Muscle of back (tissue), 13 donors: ENCODE results near the gene CNTLN. TPM values are rescaled to one million over a fixed set of nuclear protein-coding genes. Genes with fewer than 3 reads are reported as not detected.
A peak's percentile ranks its signal among the peaks of the same experiment; 100 is the strongest.

ENCODE experiments used
- DNase-seq, 3 donors: peaks; one replicate each; pipeline versions ENCODE4 v3.0.0 to v3.0.0-alpha.2; 2013
- long read RNA-seq, 9 donors: transcript quantifications; one replicate each; lab custom pipeline, GENCODE V29; 2026
- polyA plus RNA-seq, 10 donors: library from polyadenylated mRNA; unstranded; fragments of 120-200 nt; gene quantifications; one replicate each; pipeline ENCODE4 v1.2.1, GENCODE V29; 2013; ENCODE audit not compliant: insufficient read length in 10 of 10

CNTLN gene, protein sequence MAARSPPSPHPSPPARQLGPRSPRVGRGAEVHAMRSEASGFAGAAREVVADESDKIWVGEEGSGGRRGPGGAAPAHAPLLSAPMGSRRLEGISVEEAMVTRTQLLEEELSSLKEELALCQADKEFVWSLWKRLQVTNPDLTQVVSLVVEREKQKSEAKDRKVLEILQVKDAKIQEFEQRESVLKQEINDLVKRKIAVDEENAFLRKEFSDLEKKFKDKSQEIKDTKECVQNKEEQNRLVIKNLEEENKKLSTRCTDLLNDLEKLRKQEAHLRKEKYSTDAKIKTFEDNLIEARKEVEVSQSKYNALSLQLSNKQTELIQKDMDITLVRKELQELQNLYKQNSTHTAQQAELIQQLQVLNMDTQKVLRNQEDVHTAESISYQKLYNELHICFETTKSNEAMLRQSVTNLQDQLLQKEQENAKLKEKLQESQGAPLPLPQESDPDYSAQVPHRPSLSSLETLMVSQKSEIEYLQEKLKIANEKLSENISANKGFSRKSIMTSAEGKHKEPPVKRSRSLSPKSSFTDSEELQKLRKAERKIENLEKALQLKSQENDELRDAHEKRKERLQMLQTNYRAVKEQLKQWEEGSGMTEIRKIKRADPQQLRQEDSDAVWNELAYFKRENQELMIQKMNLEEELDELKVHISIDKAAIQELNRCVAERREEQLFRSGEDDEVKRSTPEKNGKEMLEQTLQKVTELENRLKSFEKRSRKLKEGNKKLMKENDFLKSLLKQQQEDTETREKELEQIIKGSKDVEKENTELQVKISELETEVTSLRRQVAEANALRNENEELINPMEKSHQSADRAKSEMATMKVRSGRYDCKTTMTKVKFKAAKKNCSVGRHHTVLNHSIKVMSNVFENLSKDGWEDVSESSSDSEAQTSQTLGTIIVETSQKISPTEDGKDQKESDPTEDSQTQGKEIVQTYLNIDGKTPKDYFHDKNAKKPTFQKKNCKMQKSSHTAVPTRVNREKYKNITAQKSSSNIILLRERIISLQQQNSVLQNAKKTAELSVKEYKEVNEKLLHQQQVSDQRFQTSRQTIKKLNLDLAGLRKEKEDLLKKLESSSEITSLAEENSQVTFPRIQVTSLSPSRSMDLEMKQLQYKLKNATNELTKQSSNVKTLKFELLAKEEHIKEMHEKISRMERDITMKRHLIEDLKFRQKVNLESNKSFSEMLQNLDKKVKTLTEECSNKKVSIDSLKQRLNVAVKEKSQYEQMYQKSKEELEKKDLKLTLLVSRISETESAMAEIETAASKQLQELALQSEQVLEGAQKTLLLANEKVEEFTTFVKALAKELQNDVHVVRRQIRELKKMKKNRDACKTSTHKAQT (N-terminal part only)
- polyA plus RNA-seq, result 10 to 100 TPM in 5 of 10 donors, 1 to 10 TPM in 5; 7.9 to 13.1 (median 10.0) TPM
- long read RNA-seq, donor 1, full-length matches to known transcripts, result 1 of 1 reads
- long read RNA-seq, donor 1, partial matches to known transcripts, result 0 of 1 reads
- long read RNA-seq, donor 1, other reads (novel, unspliced or antisense), result 0 of 1 reads
- long read RNA-seq, donor 2, full-length matches to known transcripts, result 2 of 2 reads
- long read RNA-seq, donor 2, partial matches to known transcripts, result 0 of 2 reads
- long read RNA-seq, donor 2, other reads (novel, unspliced or antisense), result 0 of 2 reads
- long read RNA-seq, donor 3, result 0 reads
- long read RNA-seq, donor 4, partial matches to known transcripts, result 0 of 1 reads
- long read RNA-seq, donor 4, other reads (novel, unspliced or antisense), result 0 of 1 reads
- long read RNA-seq, donor 5, full-length matches to known transcripts, result 3 of 3 reads
- long read RNA-seq, donor 5, partial matches to known transcripts, result 0 of 3 reads
- long read RNA-seq, donor 5, other reads (novel, unspliced or antisense), result 0 of 3 reads
- long read RNA-seq, donor 6, result 0 reads
- long read RNA-seq, donor 7, full-length matches to known transcripts, result 2 of 2 reads
- long read RNA-seq, donor 7, partial matches to known transcripts, result 0 of 2 reads
- long read RNA-seq, donor 7, other reads (novel, unspliced or antisense), result 0 of 2 reads
- long read RNA-seq, donor 8, result 0 reads
- long read RNA-seq, donor 9, result 0 reads

GRCh38 chr9:17134396-17135294 is at the start of gene CNTLN:
Gene CNTLN, plus strand, starts transcription at chr9:17135040. Its CDS starts 26 bp downstream, at chr9:17135066.
- peak; percentile 94 to 98 (median 97) for DNase-seq

GRCh38 chr9:17088566-17088965 is 46.3 kb upstream of the CNTLN start:
- DNase-seq, result no peak

GRCh38 chr9:17090041-17090440 is 44.8 kb upstream of the CNTLN start:
- DNase-seq, result no peak

GRCh38 chr9:17116400-17116837 is 18.4 kb upstream of the CNTLN start:
- peak in 2 of 3 donors; percentile 16 to 45 for DNase-seq

GRCh38 chr9:17117372-17117771 is 17.5 kb upstream of the CNTLN start:
- no peak for DNase-seq

DNA sequence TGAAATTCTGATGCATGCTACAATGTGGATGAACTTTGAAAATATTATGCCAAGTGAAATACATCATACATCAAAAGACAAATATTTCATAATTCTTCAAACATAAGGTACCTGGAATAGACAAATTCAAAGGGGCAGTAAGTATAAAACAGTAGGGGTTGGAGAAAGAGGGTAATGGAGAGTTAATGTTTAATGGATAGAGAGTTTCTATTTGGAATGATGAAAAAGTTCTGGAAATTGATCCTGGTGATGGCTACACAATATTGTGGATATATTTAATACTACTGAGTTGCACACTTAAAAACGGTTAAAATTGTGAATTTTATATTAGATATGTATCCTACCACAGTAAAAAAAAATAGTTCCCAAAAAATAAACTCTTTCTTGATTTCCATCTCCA is 14.6 kb upstream of the CNTLN start:
- DNase-seq, result no peak

DNA sequence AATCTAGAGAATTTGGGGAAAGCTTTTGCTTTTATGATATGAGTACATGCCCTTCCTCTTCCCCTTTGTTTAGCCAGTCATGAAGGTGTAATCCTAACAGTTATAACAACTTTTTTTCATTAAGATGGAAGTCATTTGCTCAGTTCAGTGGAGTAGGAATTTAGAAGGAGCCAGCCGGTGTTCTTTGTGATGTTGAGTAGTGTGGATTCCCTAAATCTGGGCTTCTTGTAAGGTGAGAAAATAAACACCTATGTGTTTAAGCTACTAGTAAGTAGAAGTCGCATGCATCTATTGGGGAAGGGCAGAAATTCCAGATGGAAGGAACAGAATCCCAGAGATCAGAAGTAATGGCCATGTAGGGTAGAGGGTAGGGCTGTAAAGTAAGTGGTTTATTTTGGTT is 13.6 kb upstream of the CNTLN start:
- no peak for DNase-seq

DNA sequence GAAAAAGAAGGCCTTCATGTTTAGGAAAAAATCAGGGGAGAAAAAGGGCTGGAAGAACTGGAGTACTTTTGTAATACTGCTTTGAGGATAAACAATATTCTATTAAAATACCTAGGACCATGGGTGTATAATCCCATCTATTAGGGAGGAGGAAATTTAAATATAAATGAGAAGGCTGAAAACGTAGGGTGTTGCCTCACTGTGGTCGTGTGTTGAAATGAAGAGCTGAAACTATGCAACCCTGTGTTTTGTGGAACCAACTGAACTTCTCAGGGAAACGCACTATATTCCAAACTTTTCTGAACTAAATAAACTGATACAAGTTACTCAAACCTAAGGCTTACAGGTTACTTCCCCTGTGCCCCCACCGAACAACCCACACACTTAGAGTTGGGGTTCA is 4.5 kb upstream of the CNTLN start:
- no peak for DNase-seq

DNA sequence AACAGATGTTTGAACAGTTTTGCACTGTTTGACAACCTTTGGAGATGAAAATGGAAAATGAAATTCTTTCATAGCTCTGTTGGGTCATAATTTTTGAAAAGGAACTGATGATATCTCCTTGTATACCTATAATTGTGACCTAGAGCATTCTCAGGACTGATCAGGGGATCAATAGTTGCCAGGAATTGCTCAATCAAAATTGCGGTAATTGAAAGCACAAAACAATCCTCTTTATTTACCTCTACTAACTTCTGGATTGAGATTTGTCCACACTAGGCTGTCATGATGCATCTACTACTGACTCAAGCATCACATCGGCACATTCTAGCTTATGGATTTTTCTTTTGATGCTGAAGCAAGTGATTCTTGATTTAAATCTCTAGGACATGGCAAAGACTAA is 4.1 kb upstream of the CNTLN start:
- DNase-seq, result no peak

DNA sequence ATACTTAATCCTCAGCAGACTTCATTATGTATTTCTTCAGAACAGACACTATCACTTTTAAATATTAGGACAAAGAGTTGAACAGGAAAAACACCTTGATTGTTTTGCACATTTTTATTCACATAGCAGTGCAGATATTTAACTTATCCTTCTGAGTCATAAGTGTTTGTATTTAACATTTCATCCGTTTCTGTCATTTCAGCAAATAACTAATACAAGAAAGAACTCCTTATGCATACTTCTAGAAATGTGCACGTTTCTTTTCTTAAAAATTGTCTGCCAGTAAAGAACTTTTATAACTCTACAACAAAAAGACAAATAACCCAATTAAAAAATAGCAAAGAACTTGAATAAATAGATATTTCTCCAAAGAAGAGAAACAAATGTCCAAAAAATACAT is 3.3 kb upstream of the CNTLN start:
- no peak for DNase-seq

GRCh38 chr9:17135295-17136160 is 688 bp downstream of the CNTLN start:
- DNase-seq, result peak; percentile 52 to 91 (median 74)

GRCh38 chr9:17137566-17137965 is 2.7 kb downstream of the CNTLN start:
- no peak for DNase-seq

- DNase-seq, result no peak
Measured at GRCh38 chr9:17138503-17138902, 3.7 kb downstream of the CNTLN start.

- no peak for DNase-seq
Measured at GRCh38 chr9:17140418-17140817, 5.6 kb downstream of the CNTLN start.

- no peak for DNase-seq
Measured at GRCh38 chr9:17148324-17148723, 13.5 kb downstream of the CNTLN start.

GRCh38 chr9:17159469-17159868 is 24.6 kb downstream of the CNTLN start:
- DNase-seq, result no peak

GRCh38 chr9:17160327-17160726 is 25.5 kb downstream of the CNTLN start:
- DNase-seq, result no peak

- DNase-seq, result no peak
Measured at GRCh38 chr9:17165764-17166163, 30.9 kb downstream of the CNTLN start.
